Lower leg skin (tissue), 3 donors: ENCODE results near the gene TOMM34.

Source experiments
- CTCF ChIP-seq, 3 donors: fragments of 450-650 bp; IDR thresholded peaks; one replicate each; pipeline ENCODE4 v1.5.1; 2016; ENCODE audit warnings: antibody characterized with exemption in 3 of 3, mild to moderate bottlenecking in 3 of 3, moderate library complexity in 2 of 3
- POLR2A ChIP-seq, 2 donors: fragments of 450-650 bp; IDR thresholded peaks; one replicate each; pipeline ENCODE4 v1.6.1; 2016 to 2017; ENCODE audit warnings: antibody characterized with exemption in 2 of 2, mild to moderate bottlenecking in 1 of 2, moderate library complexity in 1 of 2

- TF ChIP-seq CTCF (IDR thresholded peaks at IDR 0.05) (no peak), POLR2A (IDR thresholded peaks at IDR 0.05) (no peak)
These were observed 23.0 kb upstream of the TOMM34 start for GRCh38 chr20:44983093-44983674.
